Heart left ventricle (tissue), 13 donors: ENCODE results near the gene ZCCHC9.

Source experiments
- CTCF ChIP-seq, 12 donors: fragments of 200-600 bp; sonication (generic) in 4 of 12; IDR thresholded peaks; one replicate each; pipeline versions ENCODE4 v1.5.0 to v1.8.0; 2018 to 2022; ENCODE audit warnings: antibody characterized with exemption in 12 of 12, mild to moderate bottlenecking in 5 of 12
- POLR2A ChIP-seq, 2 donors: fragments of 450-650 bp; IDR thresholded peaks; one replicate each; pipeline ENCODE4 v1.6.1; 2017; ENCODE audit warnings: antibody characterized with exemption in 2 of 2, mild to moderate bottlenecking in 2 of 2, moderate library complexity in 2 of 2
- donor health status: ischemic (EF 13 %, LVEDD 7.1; RV severe dilation, severe dysfunction).
- donor health status: DM: no; HTN: yes; CAD: no.
- donor health status: DM: no; HTN: no; CAD: no.
- donor health status: ischemic (EF 25% LVEDD 6.9; RV normal size, moderate dysfunction).
- donor health status: ischemic (EF 25% LVEDD 5.7; RV mildly dilated, moderate dysfunction).
- donor health status: ischemic (EF 35%, LVEDD 5.7; RV mildly dilated, moderate dysfunction).
- donor health status: nonischemic (EF 11% LVEDD 7.7; RV severe dilation, severe dysfunction).
- donor health status: DM: yes; HTN: yes; CAD: no.
- donor health status: PGD.
- donor health status: ischemic (EF 29% LVEDD 5.4; RV normal size, mild dysfunction).
- donor health status: nonischemic (EF 23%, LVEDD 6.1; RV moderate dilation, normal function).

DNA sequence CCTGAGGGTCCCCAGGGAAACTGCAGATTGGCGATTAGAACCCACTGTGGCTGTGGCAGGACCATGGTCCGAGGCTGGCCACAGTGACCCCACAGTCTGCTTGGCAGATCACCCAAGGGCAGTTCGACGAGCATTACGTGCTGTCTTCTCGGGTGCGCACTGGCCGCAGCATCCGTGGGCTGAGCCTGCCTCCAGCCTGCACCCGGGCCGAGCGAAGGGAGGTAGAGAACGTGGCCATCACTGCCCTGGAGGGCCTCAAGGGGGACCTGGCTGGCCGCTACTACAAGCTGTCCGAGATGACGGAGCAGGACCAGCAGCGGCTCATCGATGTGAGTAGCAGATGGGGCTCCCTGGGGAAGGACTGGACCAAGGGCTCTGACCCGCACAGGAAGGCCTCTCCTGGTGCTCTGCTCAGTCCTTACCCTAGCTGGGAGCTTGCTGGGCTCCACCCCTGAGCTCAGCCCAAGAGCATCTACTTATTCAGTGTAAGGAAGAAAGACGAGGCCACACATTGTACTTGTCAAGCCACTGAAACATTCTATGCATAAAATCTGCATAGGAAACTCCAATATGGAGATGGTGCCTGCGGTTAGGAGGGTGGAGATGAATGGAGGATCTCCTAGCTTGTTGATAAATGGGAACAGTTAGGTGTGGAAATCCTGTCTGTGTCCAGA lies 46.4 kb upstream of the ZCCHC9 start:
- TF ChIP-seq POLR2A (IDR thresholded peaks at IDR 0.05): no peak
- TF ChIP-seq CTCF (IDR thresholded peaks at IDR 0.05): no peak
